SH-SY5Y (cell line): ENCODE data around the gene GNAI3.

ENCODE experiments used
- GATA2 ChIP-seq: IDR thresholded peaks from 2 replicates; pipeline ENCODE4 v1.6.1; 2011; ENCODE audit warnings: mild to moderate bottlenecking, low read depth, low read length
- GATA3 ChIP-seq: IDR thresholded peaks from 2 replicates; pipeline ENCODE4 v1.6.1; 2011; ENCODE audit warnings: low read depth, mild to moderate bottlenecking, low read length, moderate library complexity

GRCh38 chr1:109534307-109534858 lies 14.0 kb upstream of the GNAI3 start:
- TF ChIP-seq GATA3: no peak
- no peak for TF ChIP-seq GATA2
